ENCODE results near the gene PLCD4.

The PLCD4 gene

GRCh38 chr2:218615868-218616315, 8.2 kb downstream of the PLCD4 start:
- in situ Hi-C loops (cut with HindIII; ENCODE audit: low sequenced_read_pairs) = no loop called here
- no peak for DNase-seq (ENCODE audit: low read depth, low spot score)
- no peak for TF ChIP-seq CTCF (IDR thresholded peaks at IDR 0.05; ENCODE audit: low read depth, low read length)
- no peak overlapping the region for H3K4me3 ChIP-seq (ENCODE audit: low read depth, low read length)

GRCh38 chr2:218618102-218618860, 10.6 kb downstream of the PLCD4 start:
- no peak overlapping the region for H3K4me3 ChIP-seq (ENCODE audit: low read depth, low read length)
- no peak for DNase-seq (ENCODE audit: low read depth, low spot score)
- in situ Hi-C loops (cut with HindIII; ENCODE audit: low sequenced_read_pairs) = no loop called here
- no peak for TF ChIP-seq CTCF (IDR thresholded peaks at IDR 0.05; ENCODE audit: low read depth, low read length)

GRCh38 chr2:218621007-218621406, 13.3 kb downstream of the PLCD4 start:
- no peak overlapping the region for H3K4me3 ChIP-seq (ENCODE audit: low read depth, low read length)
- no peak for DNase-seq (ENCODE audit: low read depth, low spot score)
- no peak for TF ChIP-seq CTCF (IDR thresholded peaks at IDR 0.05; ENCODE audit: low read depth, low read length)
- in situ Hi-C loops (cut with HindIII; ENCODE audit: low sequenced_read_pairs) = no loop called here

GRCh38 chr2:218622606-218623365, 15.1 kb downstream of the PLCD4 start:
- no peak for TF ChIP-seq CTCF (IDR thresholded peaks at IDR 0.05; ENCODE audit: low read depth, low read length)
- in situ Hi-C loops (cut with HindIII; ENCODE audit: low sequenced_read_pairs) = no loop called here
- no peak for DNase-seq (ENCODE audit: low read depth, low spot score)
- H3K4me3 ChIP-seq (ENCODE audit: low read depth, low read length) = no peak overlapping the region

GRCh38 chr2:218623366-218623705, 15.6 kb downstream of the PLCD4 start:
- in situ Hi-C loops (cut with HindIII; ENCODE audit: low sequenced_read_pairs) = no loop called here
- DNase-seq (ENCODE audit: low read depth, low spot score) = no peak
- no peak overlapping the region for H3K4me3 ChIP-seq (ENCODE audit: low read depth, low read length)
- no peak for TF ChIP-seq CTCF (IDR thresholded peaks at IDR 0.05; ENCODE audit: low read depth, low read length)

GRCh38 chr2:218626369-218626768, 18.7 kb downstream of the PLCD4 start:
- no peak for DNase-seq (ENCODE audit: low read depth, low spot score)
- in situ Hi-C loops (cut with HindIII; ENCODE audit: low sequenced_read_pairs) = no loop called here
- H3K4me3 ChIP-seq (ENCODE audit: low read depth, low read length) = no peak overlapping the region
- TF ChIP-seq CTCF (IDR thresholded peaks at IDR 0.05; ENCODE audit: low read depth, low read length) = no peak

Measured in astrocyte of the spinal cord (primary cell).